T47D (cell line): ENCODE results near the gene TTC32.

Source experiments
- DNase-seq, 2 experiments: peaks; one replicate each; pipeline versions ENCODE4 v3.0.0 to v3.0.0-alpha.2; 2011 to 2012; ENCODE audit warnings: low read depth in 1 of 2, low spot score in 1 of 2
- JUND ChIP-seq: IDR thresholded peaks from 2 replicates; pipeline ENCODE4 v1.6.1; 2012; ENCODE audit warnings: low read depth
- in situ Hi-C: cut with HindIII; loops from 2 replicates; pipeline ENCODE4 v1.10.0; 2016; ENCODE audit warnings: low sequenced_read_pairs, low pct_unique_long_range_greater_than_20kb

The TTC32 gene

GRCh38 chr2:19876751-19877150 is 25.0 kb downstream of the TTC32 start:
- in situ Hi-C loops: no loop called here
- DNase-seq: no peak
- no peak for TF ChIP-seq JUND

DNA sequence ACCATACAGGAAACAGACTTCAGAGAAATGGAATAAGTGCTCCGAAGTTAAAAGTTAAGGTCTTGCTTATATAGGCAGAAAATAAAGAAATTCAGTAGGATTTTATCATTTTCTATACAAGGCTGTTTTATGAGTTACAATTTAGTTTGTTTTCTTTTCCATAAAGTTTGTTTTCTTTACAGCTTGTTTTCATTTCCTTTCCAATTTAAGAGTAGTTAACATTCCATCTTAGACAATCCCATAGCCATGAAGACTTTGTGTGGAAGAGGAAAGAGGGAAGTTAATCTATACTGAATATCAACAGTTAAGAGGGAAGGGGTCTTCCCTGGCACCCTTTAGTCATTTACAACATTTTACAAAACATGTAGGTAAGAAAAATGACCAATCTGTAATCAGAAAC is 26.5 kb downstream of the TTC32 start:
- TF ChIP-seq JUND: no peak
- DNase-seq: no peak
- in situ Hi-C loops: no loop called here

DNA sequence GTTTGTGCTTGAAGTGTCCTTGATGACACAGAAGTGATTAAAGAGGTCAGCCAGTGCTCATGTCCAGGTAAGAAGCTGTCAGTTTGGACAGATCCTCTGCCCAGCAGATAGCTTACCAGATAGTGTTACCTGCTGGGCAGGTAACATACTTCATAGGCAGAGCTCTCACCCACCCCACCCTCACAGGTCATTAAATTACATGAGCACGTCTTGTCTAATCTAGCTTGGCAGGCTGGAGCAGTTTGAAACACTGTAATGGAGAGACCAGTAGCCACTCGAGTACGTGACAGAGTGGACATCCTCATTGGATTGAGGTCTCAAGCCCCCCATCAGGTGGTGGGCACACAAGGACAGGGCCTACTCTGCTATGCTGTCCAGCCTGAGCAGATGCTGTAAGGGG is 27.1 kb downstream of the TTC32 start:
- no peak for DNase-seq
- in situ Hi-C loops: no loop called here
- no peak for TF ChIP-seq JUND

DNA sequence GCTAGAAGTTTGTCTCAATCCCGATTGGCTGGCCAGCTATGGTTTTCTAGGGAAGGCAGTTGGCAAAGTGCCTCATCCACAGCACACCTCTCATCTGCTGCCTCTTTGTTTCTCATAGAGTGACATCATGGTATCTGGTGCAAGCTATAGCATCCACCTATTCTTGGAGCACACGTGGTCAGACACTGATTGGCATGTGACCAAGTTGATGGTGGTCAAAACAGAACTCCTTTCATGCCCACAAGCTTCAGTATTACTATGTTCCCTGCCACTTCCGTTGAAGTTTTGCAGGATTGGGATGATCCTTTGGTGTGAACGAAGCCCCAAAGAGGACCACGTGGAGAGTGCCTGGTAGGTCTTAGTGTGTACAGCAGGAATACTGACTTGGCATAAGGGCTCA is 28.8 kb downstream of the TTC32 start:
- no peak for DNase-seq
- in situ Hi-C loops: no loop called here
- no peak for TF ChIP-seq JUND

GRCh38 chr2:19872302-19872701 is 29.5 kb downstream of the TTC32 start:
- in situ Hi-C loops: no loop called here
- no peak for DNase-seq
- TF ChIP-seq JUND: no peak

DNA sequence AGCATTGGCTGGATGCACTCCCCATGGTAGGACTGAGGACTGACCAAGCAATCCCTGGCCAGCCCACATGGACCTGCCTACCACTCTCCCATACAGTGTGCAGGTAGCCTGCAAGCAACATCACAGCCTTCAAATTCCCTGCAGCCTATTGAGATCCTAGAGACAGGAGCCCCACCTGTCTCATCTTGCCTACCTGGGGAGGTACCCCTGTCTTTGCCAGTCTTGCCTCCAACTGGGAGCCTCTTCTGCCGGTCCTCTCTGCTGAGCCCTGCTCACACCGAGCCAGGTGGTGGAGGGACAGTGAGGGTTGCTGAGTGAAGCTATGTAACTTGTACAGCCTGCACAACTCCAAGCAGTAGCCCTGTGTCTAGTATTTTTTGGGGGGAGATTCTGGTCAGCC is 29.9 kb downstream of the TTC32 start:
- no peak for TF ChIP-seq JUND
- no peak for DNase-seq
- in situ Hi-C loops: no loop called here

GRCh38 chr2:19870792-19871191 is 31.0 kb downstream of the TTC32 start:
- in situ Hi-C loops: no loop called here
- DNase-seq: no peak
- no peak for TF ChIP-seq JUND

GRCh38 chr2:19868701-19869580 is 32.8 kb downstream of the TTC32 start:
- DNase-seq: no peak
- TF ChIP-seq JUND: no peak
- in situ Hi-C loops: no loop called here

DNA sequence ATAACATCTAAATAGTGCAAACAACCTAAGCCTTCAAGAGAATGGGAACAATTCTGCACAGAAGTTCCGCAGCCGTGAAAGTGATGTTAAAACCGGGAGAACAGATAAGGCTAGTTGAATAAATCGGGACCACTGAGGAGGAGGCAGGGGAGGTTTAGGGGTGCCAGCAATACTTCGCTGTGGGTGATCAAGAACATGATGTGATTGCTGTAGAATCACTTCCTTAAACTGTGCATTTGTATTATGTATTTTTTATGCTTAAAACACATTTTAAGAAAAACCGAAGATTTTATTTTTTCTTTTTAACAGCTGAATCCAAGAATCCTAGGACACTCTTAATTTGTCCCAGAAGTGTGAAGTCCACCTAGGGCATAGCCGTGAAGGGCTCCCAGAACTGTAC is 33.6 kb downstream of the TTC32 start:
- no peak for DNase-seq
- TF ChIP-seq JUND: no peak
- in situ Hi-C loops: no loop called here

GRCh38 chr2:19866771-19867170 is 35.0 kb downstream of the TTC32 start:
- in situ Hi-C loops: no loop called here
- no peak for DNase-seq
- TF ChIP-seq JUND: no peak

DNA sequence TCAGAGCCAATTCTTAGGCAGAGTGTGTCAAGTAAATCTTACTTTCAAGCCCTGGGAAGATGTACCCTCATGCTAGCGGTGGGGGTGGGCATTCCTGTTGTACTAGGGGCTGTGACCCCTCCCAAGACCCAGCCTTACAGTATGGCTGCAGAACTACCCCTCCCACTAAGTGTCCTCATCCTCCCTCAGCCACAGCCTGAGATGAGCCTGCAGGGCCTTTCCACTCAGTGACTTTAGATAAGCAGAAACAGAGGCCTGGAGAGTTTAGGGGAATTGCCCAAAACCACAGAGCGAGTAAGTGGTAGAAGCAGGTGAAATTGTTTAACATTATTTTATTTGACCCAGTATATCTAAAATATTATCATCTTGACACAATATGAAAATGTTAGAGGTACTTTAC is 36.6 kb downstream of the TTC32 start:
- no peak for TF ChIP-seq JUND
- in situ Hi-C loops: no loop called here

GRCh38 chr2:19864381-19864780 is 37.4 kb downstream of the TTC32 start:
- in situ Hi-C loops: no loop called here
- DNase-seq: no peak
- TF ChIP-seq JUND: no peak

More for the DNA sequence above, 36.6 kb downstream of the TTC32 start:
- DNase-seq: no peak

DNA sequence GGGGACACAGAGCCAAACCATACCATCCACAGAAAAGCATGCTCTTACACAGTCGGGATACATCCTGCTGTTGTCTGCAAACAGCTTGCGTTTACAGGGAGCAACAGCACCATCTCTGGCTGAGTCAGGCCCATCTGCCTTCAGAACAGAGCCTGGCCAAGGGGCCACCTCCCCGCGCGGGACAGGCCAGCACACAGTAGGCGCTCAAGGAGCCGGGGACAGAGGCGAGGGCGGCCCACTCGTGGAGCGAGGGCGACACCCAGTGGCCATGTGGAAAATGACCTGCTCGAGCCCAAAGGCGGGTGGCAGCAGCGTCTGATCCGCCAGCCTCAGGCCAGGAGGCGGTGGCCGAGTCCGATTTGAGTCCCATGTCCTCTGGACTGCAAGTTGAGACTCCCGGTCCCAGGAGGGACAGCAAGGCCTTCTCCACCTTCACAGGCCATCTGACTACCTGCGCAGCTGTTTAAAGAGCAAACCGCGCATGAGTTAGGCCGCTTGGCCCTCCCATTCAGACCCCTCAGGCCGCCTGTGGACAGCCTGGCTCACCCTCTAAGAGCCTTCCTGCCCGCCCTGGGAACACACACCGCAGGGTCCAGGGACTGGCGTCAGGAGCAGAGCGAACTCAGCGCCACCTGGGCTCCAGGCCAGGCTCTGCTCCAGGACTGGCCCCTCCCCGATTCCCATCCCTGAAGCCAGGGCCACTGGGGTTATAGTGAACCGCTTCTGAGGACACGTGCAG is 38.3 kb downstream of the TTC32 start:
- in situ Hi-C loops: no loop called here
- peak; percentile 47 to 57 for DNase-seq
- no peak for TF ChIP-seq JUND

DNA sequence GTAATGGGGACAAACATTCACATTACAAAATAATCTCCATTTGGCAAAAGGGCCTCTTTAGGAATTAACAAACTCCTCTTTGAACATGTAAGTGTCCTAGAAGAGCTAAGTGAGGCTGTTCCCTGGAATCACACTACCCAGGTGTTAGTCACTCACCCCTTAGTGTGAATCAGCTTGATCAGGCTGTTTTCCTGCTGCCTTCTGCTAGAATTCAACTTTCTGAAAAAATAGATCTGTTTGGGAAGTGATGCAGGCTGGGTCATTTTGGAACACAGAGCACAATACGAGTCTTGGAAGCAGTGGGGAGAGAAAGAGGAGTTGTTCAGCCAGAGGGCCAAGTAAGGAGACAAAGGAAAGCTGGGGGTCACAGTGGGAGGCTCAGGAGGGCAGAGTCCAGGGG is 40.0 kb downstream of the TTC32 start:
- no peak for DNase-seq
- in situ Hi-C loops: no loop called here

More for the DNA sequence above, 40.0 kb downstream of the TTC32 start:
- no peak for TF ChIP-seq JUND
